ENCODE measurements around the gene ZFAND2B.
"Not testable (repeated sequence)": the region's sequence is repeated elsewhere in the genome, so short reads cannot be mapped to it uniquely, and the experiment has no call there.

Gene ZFAND2B

GRCh38 chr2:219175928-219176817 lies 30.4 kb upstream of the ZFAND2B start:
- FAIRE-seq: no peak

GRCh38 chr2:219176818-219177551 lies 29.6 kb upstream of the ZFAND2B start, which contains the start of gene CNPPD1:
Gene CNPPD1, minus strand, starts transcription at chr2:219176925. Its CDS starts 97 bp downstream, at chr2:219176828.
- FAIRE-seq: no peak

GRCh38 chr2:219177552-219178376 lies 28.8 kb upstream of the ZFAND2B start, which contains the start of gene RETREG2:
Gene RETREG2, plus strand, starts transcription at chr2:219178275. Its CDS starts 78 bp downstream, at chr2:219178353.
- no peak for FAIRE-seq

DNA sequence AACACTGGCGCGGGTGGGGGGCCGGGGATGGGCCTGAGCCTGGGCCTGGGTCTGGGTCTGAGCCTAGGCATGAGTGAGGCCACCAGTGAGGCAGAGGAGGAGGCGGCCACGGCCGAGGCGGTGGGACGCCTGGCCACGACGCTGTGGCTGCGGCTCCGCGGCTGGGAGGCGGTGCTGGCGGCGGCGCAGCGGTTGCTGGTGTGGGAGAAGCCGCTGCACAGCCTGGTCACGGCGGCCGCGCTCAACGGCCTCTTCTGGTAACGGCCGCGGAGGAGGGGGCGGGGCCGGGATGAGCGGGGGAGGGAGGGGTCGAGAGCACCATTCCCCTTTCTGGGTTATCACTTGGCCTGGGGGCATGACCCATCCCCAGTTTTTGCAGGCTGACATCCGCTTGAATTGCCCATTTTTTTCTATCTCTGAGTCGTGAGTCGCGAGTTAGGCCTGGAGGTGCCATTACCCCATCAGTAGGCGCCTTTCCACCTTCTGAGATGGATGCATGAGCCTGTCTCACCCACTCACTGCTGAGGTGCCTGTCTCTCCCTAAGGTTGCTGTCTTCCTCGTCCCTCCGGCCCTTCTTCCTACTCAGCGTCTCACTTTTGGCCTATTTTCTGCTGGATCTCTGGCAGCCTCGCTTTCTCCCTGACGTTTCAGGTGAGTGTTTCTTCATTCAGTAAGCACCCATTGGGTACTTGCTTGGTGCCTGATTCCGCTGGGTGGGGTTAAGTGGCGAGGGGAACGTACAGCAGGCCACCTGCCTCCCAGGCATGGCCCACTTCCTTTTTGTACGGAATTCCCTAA lies 28.0 kb upstream of the ZFAND2B start:
- no peak for FAIRE-seq

GRCh38 chr2:219179601-219180465 lies 26.7 kb upstream of the ZFAND2B start:
- no peak for FAIRE-seq

DNA sequence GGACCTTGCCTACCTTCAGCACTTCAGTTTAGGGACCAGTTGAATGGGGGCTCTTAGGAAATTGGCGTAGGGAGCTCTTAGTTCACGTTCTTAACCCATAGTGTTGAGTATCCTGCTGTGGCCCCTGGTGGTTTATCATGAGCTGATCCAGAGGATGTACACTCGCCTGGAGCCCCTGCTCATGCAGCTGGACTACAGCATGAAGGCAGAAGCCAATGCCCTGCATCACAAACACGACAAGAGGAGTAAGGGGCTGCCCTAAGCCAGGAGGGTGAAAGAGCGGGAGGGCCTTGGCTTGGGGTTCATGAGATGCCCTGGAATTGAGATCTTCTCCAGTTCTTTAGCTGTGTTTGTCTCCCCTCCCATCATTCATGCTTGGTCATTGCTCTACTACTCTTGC lies 25.6 kb upstream of the ZFAND2B start:
- FAIRE-seq: no peak

GRCh38 chr2:219181531-219181930 lies 25.1 kb upstream of the ZFAND2B start:
- FAIRE-seq: no peak

GRCh38 chr2:219182331-219183150 lies 24.0 kb upstream of the ZFAND2B start:
- FAIRE-seq: no peak

GRCh38 chr2:219183151-219183772 lies 23.3 kb upstream of the ZFAND2B start:
- no peak for FAIRE-seq

DNA sequence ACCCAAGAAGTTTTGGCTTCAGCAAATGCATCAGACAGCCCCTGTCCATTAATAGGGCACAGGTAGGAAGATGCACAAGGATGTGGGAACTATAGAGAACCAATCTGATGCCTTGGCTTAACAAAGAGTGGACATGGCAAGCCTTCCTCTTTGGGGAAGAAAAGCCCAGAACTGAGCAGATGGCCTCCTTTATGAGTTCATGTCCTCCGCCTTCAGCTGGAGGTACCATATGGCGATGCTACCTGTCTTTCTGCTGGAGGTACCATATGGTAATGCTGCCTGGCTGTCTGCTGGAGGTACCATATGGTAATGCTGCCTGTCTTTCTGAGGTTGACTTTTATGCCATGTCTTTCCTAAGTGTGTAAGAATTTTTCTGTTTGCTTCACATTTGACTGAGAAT lies 22.5 kb upstream of the ZFAND2B start:
- no peak for FAIRE-seq

DNA sequence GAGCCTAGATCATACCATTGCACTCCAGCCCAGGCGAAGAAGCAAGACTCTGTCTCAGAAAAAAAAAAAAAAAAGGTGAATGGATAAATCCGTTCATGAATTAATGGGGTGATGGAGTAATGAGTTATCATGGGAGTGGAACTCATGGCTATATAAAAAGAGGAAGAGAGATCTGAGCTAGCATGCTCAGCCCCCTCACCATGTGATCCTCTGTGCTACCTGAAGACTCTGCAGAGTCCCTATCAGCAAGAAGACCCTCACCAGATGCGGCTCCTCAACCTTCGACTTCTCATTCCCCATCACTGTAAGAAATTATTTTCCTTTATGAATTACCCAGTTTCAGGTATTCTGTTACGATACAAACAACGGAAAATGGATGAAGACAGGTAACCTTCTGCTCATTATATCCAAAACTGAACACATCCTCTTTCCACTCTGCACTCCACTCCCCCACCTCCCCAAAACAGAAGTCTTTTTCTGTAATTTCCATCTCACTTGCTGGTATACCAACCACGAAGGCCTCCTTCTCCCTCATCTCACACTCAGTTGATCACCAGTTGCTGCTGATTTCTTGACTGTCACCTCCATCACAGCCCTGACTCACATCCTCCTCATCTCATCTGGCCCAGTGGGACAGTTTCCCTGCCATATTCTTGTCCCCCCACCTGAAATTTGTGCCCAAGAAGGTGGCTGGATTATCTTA lies 19.7 kb upstream of the ZFAND2B start:
- FAIRE-seq: no peak

GRCh38 chr2:219197388-219197787 lies 9.2 kb upstream of the ZFAND2B start:
- FAIRE-seq: no peak

GRCh38 chr2:219198974-219199373 lies 7.6 kb upstream of the ZFAND2B start:
- no peak for FAIRE-seq

DNA sequence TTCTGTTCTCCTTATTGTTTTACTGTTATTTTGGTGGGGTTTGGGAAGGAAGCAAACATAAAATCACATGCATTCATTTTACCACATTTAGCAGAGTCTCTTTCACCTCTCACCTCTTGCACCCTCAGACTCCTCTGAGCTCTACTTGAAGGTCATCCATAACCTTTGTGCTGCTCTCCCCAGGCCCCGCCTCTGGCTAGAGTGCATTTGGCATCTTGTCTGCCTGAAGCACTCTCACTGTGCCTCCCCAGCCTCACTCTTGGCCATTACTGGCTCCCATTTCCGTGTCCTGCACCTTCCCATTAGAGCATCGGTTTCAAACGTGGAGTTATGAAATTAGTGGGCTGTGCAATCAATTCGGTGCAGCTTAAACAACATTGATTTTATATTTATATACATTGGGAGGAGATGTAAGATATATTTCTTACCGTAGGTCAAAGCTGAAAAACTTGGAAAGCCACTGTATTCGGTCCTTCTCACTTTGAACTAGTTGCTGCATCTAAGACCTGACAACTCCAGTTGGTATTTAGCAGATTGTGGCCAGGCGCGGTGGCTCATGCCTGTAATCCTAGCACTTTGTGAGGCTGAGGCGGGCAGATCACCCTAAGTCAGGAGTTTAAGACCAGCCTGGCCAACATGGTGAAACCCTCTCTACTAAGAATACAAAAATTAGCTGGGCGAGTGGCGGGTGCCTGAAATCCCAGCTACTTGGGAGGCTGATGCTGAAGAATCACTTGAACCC lies 6.9 kb upstream of the ZFAND2B start:
- FAIRE-seq: no peak

DNA sequence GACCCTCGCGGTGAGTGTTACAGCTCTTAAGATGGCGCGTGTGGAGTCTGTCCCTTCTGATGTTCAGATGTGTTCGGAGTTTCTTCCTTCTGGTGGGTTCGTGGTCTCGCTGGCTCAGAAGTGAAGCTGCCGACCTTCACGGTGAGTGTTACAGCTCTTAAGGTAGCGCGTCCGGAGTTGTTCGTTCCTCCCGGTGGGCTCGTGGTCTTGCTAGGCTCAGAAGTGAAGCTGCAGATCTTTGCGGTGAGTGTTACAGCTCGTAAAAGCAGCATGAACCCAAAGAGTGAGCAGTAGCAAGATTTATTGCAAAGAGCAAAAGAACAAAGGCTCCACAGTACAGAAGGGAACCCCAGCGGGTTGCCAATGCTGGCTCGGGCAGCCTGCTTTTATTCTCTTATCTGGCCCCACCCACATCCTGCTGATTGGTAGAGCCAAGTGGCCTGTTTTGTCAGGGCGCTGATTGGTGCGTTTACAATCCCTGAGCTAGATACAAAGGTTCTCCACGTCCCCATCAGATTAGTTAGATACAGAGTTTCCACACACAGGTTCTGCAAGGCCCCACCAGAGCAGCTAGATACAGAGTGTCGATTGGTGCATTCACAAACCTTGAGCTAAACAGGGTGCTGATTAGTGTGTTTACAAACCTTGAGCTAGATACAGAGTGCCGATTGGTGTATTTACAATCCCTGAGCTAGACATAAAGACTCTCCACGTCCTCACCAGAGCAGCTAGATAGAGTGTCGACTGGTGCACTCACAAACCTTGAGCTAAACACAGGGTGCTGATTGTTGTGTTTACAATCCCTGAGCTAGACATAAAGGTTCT lies 5.9 kb upstream of the ZFAND2B start:
- not testable (repeated sequence) for FAIRE-seq

- FAIRE-seq: not testable (repeated sequence)
Observed at GRCh38 chr2:219201331-219201730, 5.3 kb upstream of the ZFAND2B start.
